GM12891 (cell line): ENCODE data around the gene PRKCE.
"Not testable (repeated sequence)": the region's sequence is repeated elsewhere in the genome, so short reads cannot be mapped to it uniquely, and the experiment has no call there.

Source experiments
- POLR2A ChIP-seq: IDR thresholded peaks from 2 replicates; pipeline ENCODE4 v1.6.1; 2011; ENCODE audit warnings: low read depth, low read length, control low read depth
- POLR2AphosphoS5 ChIP-seq: IDR thresholded peaks from 2 replicates; pipeline ENCODE4 v1.6.1; 2011; ENCODE audit warnings: low read depth, low read length, control low read depth

DNA sequence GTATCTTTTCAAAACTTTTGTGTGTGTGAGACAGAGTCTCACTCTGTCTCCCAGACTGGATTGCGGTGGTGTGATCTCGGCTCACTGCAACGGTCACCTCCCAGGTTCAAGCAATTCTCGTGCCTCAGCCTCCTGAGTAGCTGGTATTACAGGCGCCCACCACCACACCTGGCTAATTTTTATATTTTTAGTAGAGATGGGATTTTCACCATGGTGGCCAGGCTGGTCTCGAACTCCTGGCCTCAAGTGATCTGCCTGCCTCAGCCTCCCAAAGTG, 238.8 kb downstream of the PRKCE start:
- TF ChIP-seq POLR2AphosphoS5, POLR2A: not testable (repeated sequence)
